GM18519 (cell line): Measurements from ENCODE around the gene ZNF736.
"Not testable (repeated sequence)": the region's sequence is repeated elsewhere in the genome, so short reads cannot be mapped to it uniquely, and the experiment has no call there.

Experiments used
- ATAC-seq: cut with Tn5 transposase; IDR thresholded peaks from one replicate; pipeline ENCODE4 v1.9.1; 2021; ENCODE audit warnings: mild to moderate bottlenecking, moderate library complexity; ENCODE audit not compliant: unreplicated experiment, low FRiP score

Gene ZNF736

DNA sequence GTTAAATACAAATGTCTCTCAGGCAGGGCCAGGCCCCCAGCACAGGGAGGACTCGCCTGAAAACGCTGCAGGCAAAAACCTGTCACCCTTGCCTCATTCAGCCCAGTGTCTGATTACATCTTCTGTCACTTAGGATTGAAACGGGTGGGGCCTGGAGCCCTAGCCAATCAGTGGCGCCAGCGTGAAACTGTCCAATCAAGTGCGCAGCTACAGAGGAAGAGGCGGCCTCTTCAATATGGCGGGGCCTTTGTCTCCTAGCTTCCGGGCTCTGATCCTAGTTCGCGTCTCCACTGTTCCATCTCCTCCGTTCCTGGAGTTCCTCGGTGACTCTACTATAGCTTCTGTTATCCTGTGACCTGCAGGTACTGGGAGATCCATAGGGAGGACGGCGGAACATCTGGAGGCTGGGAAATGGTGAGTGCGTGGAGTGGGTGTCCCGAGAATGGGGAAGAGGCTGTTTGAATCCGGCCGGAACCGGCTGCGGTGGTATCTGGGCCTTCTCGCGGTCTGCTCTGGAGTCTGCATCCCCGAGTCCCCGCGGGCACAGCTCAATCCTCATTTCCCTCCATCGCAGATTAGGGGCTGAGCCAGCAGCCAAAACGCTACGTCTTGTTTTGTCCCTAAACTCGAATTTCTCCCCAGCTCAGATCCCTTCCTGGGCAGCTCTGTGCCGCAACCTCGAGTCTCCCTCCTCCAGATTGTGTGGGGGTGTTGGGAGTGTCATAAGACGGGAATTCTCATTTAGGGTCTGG lies at the start of gene ZNF736:
ZNF736 (plus strand) TSS at position 222 of the 752 bp plus-strand sequence; CDS start at position 412, 190 bp downstream.
- peak; percentile 100 for ATAC-seq

- ATAC-seq, result no peak
These were observed 47.3 kb upstream of the ZNF736 start for GRCh38 chr7:64266341-64266919.

DNA sequence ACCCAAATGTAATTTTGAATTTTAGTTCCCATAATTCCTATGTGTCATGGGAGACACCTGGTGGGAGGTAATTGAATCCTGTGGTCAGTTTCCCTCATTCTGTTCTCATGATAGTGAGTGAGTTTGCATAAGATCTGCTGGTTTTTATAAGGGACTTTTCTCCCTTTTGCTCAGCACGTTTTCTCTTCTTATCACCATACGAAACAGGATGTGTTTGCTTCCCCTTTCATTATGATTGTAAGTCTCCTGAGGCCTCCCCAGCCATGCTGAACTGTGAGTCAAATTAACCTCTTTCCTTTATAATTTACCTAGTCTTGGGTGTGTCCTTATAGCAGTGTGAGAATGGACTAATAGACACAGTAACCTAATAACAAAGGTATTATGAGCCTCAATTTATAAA lies 36.1 kb upstream of the ZNF736 start:
- ATAC-seq, result no peak

DNA sequence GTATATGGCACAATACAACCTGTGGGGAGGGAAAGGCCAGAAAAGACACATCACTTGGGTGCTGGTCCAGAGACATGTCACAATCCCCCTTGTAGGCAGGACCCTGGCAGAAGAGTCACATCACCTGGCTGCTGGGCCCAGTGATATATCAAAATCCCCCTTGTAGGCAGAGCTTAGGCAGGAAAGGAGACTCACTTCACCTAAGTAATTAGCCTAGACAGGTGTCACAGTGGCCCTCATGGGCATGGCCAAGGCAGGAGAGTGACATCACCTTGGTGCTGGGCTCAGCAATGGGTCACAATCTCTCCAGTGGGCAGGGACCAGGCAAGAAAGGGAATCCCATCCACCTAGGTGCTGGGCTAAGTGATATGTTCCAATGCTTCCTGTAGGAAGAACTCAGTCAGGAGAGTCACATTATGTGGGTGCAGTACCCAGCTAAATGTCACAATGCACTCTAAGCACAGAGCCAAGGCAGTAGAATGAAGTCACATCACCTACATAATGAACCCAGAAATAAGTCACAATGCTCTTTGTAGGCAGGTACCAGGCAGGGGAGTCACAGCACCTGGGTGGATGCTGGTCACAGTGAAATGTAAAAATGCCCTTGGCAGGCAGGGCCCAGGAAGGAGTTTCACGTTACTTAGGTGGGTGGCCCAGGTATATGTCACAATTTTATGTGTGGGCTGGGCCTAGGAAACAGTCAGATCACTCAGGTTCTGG lies 18.9 kb upstream of the ZNF736 start:
- no peak for ATAC-seq

- ATAC-seq, result not testable (repeated sequence)
These were observed 16.3 kb upstream of the ZNF736 start for GRCh38 chr7:64297418-64297817.

GRCh38 chr7:64300641-64301405 lies 12.9 kb upstream of the ZNF736 start:
- no peak for ATAC-seq

GRCh38 chr7:64307254-64308015 lies 6.3 kb upstream of the ZNF736 start:
- peak; percentile 98 for ATAC-seq

- ATAC-seq, result no peak
These were observed 5.8 kb upstream of the ZNF736 start for GRCh38 chr7:64308016-64308270.

DNA sequence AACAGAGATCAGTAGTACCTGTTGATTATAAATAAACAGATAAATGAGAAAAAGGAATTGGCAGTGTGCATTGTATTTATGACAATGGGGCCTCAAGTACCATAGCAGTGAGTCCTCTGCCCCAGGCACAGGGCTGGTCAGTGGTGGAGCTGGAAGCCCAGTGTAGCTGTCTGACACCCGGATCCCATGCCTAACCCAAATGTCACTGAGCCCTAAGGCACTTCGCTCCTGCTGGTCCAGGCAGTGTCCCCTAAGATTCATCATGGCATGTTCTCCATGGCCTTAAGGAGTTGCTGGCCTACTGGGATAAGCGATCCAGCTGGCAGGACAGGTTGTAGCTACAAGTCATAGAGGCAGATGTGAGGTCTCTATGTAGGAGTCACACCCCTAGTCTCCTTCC lies 3.3 kb upstream of the ZNF736 start:
- ATAC-seq, result no peak

GRCh38 chr7:64312826-64313225 lies 935 bp upstream of the ZNF736 start:
- no peak for ATAC-seq

- no peak for ATAC-seq
These were observed 805 bp downstream of the ZNF736 start for GRCh38 chr7:64314566-64314965.

GRCh38 chr7:64316031-64316742 lies 2.4 kb downstream of the ZNF736 start:
- ATAC-seq, result not testable (repeated sequence)

GRCh38 chr7:64320547-64321513 lies 7.1 kb downstream of the ZNF736 start:
- ATAC-seq, result peak; percentile 39

DNA sequence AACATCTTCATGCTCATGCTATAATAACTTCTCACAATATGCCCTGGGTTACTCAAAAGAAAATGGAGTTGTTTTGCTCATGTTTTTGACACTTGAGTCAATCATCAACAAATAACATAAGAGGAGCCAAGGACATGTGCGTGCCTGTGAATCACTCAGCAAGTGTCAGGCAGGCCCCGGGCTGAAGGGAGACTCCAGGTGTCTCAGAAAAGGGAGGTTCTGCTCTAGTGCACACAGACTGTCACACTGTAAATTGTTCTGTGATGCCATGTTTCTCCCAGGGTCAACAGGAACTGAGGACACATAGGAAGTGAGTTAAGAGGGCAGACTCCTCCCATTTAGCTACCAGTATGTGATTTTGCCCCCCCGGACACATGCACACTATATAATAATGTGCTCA lies 10.4 kb downstream of the ZNF736 start:
- ATAC-seq, result not testable (repeated sequence)

DNA sequence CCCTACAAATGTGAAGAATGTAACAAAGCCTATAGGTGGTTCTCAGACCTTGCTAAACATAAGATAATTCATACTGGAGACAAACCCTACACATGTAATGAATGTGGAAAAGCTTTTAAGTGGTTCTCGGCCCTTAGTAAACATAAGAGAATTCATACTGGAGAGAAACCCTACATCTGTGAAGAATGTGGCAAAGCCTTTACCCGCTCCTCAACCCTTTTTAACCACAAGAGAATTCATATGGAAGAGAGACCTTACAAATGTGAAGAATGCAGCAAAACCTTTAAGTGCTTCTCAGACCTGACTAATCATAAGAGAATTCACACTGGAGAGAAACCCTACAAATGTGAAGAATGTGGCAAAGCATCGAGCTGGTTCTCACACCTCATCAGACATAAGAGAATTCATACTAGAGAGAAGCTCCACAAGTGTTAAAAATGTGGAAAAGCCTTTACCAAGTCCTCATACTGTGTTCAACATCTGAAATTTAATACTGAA lies 35.0 kb downstream of the ZNF736 start:
- not testable (repeated sequence) for ATAC-seq

DNA sequence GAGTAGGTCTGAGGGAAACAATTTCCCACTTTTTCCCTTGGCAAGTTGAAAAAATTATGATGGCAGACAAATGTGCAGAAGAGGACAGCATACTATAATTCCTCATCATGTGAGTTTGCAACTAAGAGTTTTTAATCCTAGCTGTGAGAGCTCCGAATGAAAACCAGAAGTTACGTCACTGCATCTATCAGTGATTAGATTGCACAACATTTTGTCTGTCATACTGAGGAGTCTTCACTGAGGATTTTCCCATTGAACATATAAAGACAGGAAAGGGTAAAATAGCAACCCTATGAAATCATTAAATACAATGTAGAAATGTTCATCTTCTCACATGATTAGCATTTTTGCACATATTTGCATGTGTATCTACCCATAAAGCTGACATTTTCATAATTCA lies 45.8 kb downstream of the ZNF736 start:
- no peak for ATAC-seq

DNA sequence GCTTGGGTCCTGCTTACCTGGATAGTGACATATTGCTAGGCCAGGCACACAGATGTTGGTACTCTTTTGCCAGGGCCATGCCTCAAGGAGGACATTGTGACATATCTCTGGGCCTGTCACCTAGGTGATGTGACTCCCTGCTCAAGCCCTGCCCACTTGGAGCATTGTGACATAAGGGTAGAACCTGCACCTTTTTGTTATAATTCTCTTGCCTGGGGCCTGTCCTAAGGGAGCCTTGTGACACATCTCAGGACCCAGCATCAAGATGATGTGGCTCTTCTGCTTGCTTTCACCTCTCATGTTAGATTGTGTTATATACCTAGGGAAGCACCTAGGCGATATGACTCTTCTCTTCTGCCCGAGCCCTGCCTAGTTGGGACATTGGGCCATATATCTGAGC lies 57.4 kb downstream of the ZNF736 start:
- no peak for ATAC-seq

GRCh38 chr7:64373017-64373416 lies 59.3 kb downstream of the ZNF736 start:
- ATAC-seq, result no peak
